RWPE1 (cell line): ENCODE measurements around the gene SUN1.

Experiments used
- CTCF ChIA-PET: fragments of 350-600 bp; sonication (Branson Sonifier 250); formaldehyde crosslinking; extraction: SDS; loops from one replicate; lab custom pipeline; 2021; lab: Yijun Ruan, JAX
- POLR2A ChIA-PET: fragments of 400-600 bp; formaldehyde crosslinking; extraction: SDS; loops from one replicate; lab custom pipeline; 2020; ENCODE audit warnings: antibody characterized with exemption; ENCODE audit not compliant: low non-redundant PET; lab: Yijun Ruan, JAX
- DNase-seq: peaks from one replicate; pipeline ENCODE4 v3.0.0; 2012; ENCODE audit warnings: low spot score
- H3K27ac ChIP-seq: fragments of 450-650 bp; 2 replicates; pipeline ENCODE4 v1.5.1; 2017
- CTCF ChIP-seq: fragments of 450-650 bp; conservative IDR thresholded peaks from 2 replicates; pipeline ENCODE4 v1.5.1; 2017; ENCODE audit warnings: low read depth, mild to moderate bottlenecking

The SUN1 gene

GRCh38 chr7:894927-895450 is 62.7 kb downstream of the SUN1 start:
- TF ChIP-seq CTCF: no peak
- CTCF ChIA-PET: no interaction called here
- DNase-seq: no peak
- POLR2A ChIA-PET: no interaction called here
- H3K27ac ChIP-seq: peak overlapping the region; percentile 4

- CTCF ChIA-PET: no interaction called here
- H3K27ac ChIP-seq: peak overlapping the region; percentile 4
- DNase-seq: no peak
- no peak for TF ChIP-seq CTCF
- POLR2A ChIA-PET: no interaction called here
Measured at GRCh38 chr7:895451-896052, 63.3 kb downstream of the SUN1 start.

GRCh38 chr7:896346-897075 is 64.2 kb downstream of the SUN1 start:
- TF ChIP-seq CTCF: no peak
- no peak for DNase-seq
- CTCF ChIA-PET: no interaction called here
- peak overlapping the region; percentile 18; the same call in 1 of the 2 replicates for H3K27ac ChIP-seq
- POLR2A ChIA-PET: no interaction called here

GRCh38 chr7:897086-897485 is 64.8 kb downstream of the SUN1 start:
- no peak for DNase-seq
- CTCF ChIA-PET: no interaction called here
- POLR2A ChIA-PET: no interaction called here

GRCh38 chr7:897771-898376 is 65.6 kb downstream of the SUN1 start:
- no peak for DNase-seq
- POLR2A ChIA-PET: interaction anchor here (0.9 kb wide), 1 partner anchor 10 kb away, joined by 3 read pairs; no protein-coding TSS in a partner anchor
- no peak for TF ChIP-seq CTCF
- peak overlapping the region; percentile 18 for H3K27ac ChIP-seq
- CTCF ChIA-PET: no interaction called here

More at GRCh38 chr7:897086-897485, 64.8 kb downstream of the SUN1 start:
- H3K27ac ChIP-seq: peak overlapping the region; percentile 18; the same call in 1 of the 2 replicates
- no peak for TF ChIP-seq CTCF

- CTCF ChIA-PET: no interaction called here
- POLR2A ChIA-PET: interaction anchor here (0.6 to 0.9 kb wide), 2 partner anchors 9 to 53 kb away, joined by 3 read pairs; no protein-coding TSS in a partner anchor
- peak overlapping the region; percentile 18 for H3K27ac ChIP-seq
- DNase-seq: no peak
- no peak for TF ChIP-seq CTCF
Measured at GRCh38 chr7:898460-898854, 66.2 kb downstream of the SUN1 start.
